HL-60/S4 treated with phorbol 12-myristate 13-acetate at 8.2 ng/mL for 4 days and 3 days (cell line): ENCODE measurements around the gene SH2D3A.
"Not testable (repeated sequence)": the region's sequence is repeated elsewhere in the genome, so short reads cannot be mapped to it uniquely, and the experiment has no call there.

Source experiments
- in situ Hi-C: fragments of 300-500 bp; cut with MboI; formaldehyde crosslinking; loops from 2 replicates; pipeline ENCODE4 v1.15.0; 2022; ENCODE audit warnings: low sequenced_read_pairs

The SH2D3A gene

DNA sequence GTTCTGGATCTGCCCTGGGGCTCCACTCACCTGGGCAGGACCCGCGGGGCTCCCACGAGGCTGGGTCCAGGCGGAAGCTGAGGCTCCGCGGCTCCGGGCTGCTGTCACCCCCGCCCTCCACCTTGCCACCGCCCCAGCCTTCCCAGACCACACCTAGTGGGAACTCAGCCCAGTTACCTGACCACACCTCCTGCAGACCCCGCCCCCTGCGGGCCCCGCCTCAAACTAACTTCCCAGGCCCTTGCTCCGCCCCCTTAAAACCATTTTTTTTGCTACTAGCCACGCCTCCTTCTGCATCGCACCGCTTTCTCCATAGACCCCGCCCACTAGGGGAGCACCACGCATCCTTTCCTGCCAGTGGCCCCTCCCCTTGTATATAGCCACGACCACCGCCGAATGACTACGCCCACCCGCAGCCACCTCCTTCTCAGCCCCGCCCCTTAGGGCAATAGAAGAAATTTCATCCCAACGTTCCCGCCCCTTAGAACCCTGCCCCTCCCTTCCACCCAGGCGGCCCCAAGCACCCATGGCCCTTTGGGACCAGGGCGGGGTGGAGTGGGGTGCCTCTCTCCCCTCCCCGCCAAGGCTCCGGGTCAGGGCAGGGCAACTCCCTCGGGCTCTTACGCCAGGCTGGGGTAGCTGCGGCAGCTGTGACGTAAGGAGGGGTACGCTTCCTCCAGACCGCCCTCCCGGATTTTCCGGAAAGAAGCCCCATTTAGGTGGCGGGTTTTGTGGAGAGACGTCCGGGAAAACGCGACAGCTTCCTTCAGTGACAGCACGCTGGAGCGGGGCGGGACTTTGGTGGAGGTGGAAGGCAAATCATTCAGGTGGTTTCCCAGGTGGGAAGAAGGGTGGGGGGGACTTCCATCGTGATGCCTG is at the start of gene SH2D3A:
SH2D3A (minus strand) TSS at position 79 of the 879 bp plus-strand sequence. CDS start 3,687 bp downstream, outside the sequence.
- in situ Hi-C loops = no loop called here

DNA sequence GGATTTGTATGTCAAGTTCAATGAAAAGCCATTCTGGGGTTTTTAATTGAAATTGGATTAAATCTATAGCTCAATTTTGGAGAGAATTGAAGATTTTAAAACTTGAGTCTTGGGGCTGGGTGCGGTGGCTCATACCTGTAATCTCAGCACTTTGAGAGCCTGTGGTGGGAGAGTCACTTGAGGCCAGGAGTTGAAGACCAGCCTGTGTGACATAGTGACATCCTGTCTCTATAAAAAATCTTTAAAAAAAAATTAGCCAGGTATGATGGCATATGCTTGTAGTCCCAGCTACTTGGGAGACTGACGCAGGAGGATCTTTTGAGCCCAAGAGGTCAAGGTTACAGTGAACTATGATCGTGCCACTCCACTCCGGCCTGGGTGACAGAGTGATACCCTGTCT is 46.4 kb upstream of the SH2D3A start:
- in situ Hi-C loops = no loop called here

DNA sequence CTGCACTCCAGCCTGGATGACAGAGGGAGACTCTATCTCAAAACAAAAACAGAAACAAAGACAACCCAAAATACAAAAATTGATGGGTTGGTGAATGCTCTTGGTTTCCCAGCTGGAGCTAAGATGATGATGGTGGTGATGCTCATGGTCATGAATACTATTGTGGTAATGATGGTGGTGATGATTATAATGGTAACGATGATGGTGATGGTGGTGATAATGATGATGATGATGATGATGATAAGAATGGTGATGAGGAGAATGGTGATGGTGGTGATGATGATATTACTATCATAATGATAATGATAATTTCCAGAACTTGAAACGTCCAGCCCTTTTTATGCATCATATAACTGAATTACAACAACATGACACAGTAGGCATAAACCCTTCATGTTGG is 45.4 kb upstream of the SH2D3A start:
- in situ Hi-C loops = no loop called here

DNA sequence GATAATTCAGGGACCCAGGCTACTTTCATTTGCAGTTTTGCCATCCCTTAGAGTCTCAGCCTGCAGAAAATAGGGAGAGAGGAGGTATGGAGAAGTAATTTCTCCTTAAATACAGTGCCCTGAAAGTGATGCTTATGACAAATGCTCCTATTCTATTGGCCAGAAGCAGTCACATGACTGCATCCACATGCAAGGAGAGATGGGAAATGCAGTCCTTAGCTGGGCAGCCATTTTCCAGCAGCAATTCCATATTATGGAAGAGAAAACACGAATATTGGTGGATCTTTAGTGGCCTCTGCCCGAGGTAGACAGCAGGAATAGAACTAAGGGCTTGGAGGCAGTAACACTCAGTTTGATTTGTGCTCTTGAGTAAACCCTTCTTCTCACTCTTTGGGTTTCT is 44.7 kb upstream of the SH2D3A start:
- in situ Hi-C loops = no loop called here

- in situ Hi-C loops = no loop called here
Observed at GRCh38 chr19:6811378-6811777, 44.1 kb upstream of the SH2D3A start.

DNA sequence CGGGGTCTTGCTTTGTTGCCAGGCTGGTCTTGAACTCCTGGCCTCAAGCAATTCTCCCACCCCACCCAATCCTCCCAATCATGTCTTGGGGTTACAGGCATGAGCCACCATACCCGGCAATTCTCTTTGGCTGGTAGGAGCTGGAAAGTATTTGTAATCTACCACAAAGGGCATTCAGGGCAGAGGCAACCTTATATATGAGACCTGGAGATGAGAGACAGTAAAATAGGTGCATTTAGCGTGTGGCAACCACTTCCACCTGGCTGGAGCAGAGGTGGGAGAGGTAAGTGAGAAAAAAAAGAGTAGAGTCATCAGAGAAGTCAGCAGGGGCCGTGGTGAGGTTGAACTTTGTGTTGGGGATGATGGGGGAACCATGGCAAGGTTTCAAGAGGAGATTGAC is 42.0 kb upstream of the SH2D3A start:
- in situ Hi-C loops = no loop called here

DNA sequence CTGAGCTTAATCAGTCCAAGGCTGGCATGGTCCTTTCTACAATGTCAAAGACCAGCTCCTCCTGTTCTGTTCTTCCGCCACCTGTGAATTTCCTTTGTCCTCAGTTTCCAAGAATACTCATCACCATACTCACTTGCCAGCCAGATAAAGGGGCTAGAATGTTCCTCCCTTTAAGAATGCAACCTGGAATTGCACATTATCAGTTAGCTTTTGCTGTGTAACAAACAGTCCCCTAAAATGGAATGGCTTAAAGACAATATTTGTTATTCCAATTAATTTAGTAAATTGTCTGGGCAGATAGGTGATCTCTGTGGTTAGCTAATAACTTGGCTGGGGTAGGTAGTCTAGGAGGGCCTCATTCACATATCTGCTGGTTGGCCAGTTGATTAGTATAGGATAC is 41.3 kb upstream of the SH2D3A start:
- in situ Hi-C loops = no loop called here

- in situ Hi-C loops = no loop called here
Observed at GRCh38 chr19:6807291-6807690, 40.1 kb upstream of the SH2D3A start.

DNA sequence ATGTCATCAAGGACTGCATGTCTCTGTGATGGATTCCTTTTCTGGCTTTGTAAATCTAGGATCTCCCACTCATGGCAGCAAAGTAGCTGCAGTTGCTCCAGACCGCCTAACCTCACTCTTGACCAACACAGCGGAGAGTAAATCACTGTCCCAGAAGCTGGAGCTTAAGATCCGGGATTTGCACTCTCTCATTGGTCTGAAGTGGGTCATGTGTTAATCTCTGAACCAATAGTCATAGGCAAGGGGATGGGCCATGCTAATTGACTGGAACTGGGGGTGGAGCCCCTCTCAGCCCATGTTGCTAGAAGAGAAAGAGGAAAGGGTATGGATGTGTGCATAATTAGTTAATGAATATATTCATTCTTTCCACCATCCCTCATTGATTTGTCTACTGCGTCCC is 39.3 kb upstream of the SH2D3A start:
- in situ Hi-C loops = no loop called here

DNA sequence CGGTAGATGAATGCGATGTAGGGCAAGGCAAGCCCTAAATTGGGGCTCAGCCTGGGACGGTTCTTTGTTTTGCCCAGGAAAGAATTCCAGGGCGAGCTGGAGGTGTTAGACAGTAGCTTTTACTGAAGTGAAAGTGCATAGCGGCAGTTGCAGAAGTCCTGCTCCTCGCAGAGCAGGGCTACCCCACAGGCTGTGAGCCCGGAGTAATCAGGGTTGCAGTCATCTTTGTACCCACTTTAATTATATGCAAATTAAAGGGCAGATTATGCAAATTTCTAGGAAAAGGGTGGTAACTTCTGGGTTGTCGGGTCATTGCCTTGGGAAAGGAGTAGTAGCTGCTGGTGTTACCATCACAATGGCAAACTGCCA is 35.8 kb upstream of the SH2D3A start:
- in situ Hi-C loops = no loop called here

DNA sequence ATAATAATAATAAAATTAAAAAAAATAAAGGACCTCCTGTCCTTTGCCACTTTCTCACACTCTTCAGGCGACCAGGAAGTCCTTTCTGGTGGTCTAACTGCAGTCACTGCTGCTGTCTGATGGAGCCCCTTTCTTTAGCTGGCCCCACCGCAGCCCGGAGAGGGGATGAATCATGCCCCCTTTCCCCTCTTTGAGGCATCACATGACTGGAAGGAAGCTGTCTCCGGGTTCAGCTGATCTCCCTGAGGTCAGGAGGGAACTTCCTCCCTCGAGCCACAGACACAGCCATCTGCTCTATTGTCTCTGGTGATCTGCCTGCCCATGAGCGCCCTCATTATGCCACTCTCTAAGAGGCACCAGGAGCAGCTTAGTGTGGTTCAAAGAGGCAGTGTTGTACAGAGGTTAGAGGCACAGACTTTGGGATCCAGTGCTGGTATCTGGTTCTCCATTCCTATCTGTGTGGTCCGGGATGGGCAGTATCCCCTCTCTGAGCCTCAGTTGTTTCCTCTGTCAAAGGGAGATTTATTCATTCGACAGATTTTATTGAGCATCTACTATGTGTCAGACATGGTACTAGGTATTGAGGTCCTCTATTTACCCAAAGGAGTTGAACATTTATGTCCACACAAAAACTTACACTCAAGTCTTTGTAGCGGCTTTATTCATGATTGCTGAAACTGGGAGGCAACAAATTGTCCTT is 35.3 kb upstream of the SH2D3A start:
- in situ Hi-C loops = no loop called here

DNA sequence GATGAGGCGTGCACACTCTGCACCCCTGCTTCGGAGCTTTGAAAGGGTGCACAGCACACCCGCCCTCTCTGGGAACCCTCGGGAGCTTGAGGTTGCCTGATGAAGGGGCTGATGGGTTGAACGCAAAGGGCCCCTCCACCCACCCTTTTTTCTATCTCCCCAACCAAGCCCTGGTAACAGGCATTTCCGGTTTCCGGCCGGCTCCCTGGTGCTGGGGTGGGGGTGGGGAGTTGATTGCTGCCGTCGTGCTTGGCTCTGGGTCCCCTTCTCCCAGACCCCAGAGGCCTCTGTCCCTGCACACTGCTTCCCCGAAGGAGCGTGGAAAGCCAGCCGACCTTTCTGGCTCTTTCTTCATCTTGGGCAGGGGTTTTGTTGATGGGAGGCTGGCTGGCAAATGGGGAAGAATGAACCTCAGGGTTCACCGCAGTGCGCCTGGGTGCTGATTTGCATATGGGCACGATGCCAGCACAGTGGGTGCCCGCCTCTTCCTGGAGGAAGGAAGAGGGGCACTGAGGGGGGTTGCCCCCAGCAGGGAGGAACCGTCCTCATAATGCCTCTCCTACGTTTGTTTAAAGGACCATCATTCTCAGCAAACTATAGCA is 34.4 kb upstream of the SH2D3A start:
- in situ Hi-C loops = no loop called here

DNA sequence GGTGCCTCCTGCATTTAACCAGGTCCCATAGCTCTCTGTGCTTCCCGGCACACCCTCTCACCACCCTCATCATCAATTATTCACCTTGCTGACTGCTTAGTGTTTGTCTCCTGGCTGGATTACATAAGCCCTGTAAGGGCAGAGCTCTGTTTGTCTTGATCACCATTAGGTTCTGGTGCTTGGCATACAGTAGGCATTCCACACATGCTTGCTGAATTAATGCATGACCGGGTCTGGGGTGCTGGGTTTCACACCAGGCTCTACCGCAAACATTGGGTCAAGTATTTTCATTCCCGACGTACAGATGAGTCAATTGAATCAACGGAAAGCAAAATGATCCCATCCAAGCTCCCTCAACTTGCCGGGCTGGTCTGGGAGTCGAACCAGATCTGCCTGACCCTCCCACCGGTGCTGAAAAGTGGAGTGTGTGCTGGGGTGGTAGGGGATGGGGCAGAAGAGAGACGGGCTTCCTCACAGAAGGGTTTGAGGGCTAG is 33.8 kb upstream of the SH2D3A start:
- in situ Hi-C loops = no loop called here

DNA sequence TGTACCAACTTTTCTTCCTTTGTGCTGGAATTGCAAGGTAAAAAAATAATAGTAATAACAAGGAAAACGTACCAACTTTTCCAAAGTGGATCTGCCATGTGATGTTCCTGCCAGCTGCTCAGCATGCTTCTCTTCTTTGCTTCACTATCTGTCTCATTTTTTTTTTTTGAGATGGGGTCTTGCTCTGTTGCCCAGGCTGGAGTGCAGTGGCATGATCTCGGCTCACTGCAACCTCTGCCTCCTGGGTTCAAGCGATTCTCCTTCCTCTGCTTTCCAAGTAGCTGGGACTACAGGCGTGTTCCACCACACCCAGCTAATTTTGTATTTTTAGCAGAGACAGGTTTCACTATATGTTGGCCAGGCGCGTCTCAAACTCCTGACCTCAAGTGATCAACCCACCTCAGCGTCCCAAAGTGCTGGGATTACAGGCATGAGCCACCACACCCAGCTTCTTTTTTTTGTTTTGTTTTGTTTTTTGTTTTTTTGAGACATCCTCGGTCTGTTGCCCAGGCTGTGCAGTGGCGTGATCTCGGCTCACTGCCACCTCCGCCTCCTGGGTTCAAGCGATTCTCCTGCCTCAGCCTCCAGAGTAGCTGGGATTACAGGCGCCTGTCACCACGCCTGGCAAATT is 33.0 kb upstream of the SH2D3A start:
- in situ Hi-C loops = not testable (repeated sequence)

DNA sequence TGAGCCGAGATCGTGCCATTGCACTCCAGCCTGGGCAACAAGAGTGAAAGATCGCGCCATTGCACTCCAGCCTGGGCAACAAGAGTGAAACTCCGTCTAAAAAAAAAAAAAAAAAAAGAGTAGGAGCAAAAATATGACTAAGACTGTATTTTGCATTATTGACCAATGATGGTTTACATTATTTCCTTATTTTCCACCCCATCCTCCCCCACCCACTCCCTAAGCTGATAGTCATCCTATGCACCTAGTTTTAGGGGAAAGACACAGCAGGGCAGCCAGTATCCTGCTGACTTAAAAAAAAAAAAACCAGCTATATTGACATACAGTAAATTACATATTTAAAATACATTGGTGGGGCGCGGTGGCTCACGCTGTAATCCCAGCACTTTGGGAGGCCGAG is 30.4 kb upstream of the SH2D3A start:
- in situ Hi-C loops = no loop called here

GRCh38 chr19:6796278-6796677 is 29.0 kb upstream of the SH2D3A start:
- in situ Hi-C loops = no loop called here

DNA sequence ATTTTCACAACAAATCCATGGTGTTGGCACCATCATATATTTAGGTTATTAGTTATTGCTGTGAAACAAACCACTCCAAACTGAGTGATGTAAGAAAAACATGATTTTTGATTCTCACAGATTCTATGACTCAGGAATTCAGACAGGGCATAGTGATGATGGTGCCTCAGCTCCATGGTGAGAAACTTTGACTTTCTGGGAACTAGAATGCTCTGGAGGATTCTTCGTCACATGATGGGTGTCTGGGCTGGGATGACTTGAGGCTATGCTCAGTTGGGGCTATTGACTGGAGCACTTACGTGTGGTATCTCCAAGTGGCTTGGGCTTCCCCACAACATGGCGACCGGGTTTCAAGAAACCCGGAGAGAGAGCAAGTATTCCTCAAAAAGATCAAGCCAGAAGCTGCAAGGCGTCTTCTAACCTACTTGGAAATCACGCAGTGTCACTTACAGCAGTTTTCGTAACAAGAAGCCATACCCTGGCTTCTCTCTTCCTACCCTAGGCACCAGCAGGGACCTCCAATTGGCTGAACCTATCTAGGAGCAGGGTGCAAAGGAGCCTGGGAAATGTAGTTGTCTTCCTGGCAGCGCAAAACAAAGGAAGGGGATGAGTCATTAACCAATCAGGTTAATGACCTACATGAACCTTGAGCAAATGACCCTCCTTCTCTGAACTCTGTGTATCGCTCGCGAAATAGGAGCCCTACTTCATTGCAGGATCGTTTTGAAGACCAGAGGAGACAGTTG is 27.6 kb upstream of the SH2D3A start:
- in situ Hi-C loops = no loop called here

DNA sequence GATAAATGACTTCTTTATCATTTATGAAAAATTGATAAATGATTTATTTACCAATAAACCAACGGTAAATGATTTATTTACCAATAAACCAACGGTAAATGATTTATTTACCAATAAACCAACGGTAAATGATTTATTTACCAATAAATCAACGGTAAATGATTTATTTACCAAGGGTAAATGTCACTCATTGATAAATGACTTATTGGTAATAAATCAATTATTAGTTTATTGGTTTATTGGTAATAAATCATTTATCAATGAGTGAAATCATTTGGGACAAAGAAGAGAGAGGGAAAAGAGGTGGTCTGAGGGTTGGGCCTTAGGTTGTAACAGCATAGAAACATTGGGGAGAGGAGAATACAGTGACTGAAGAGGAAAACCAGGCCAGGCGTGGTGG is 26.7 kb upstream of the SH2D3A start:
- in situ Hi-C loops = no loop called here

DNA sequence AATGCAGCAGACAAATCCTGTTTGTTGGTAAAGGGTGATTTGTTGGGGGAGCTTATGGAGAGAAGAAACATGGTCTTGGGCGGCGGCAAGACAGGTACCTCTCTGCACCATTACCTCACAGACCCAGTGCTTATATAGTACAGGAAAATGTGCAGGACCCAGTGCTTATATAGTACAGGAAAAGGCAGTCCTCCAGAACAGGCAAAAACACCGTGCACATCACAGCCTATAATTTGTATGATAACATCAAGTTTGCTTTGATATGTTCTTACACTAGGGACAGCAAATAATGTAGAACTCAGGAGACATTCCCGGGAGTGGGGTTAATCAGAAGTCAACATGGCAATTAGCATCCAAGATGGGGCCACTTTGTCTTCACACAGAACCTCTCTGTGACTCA is 26.2 kb upstream of the SH2D3A start:
- in situ Hi-C loops = no loop called here

DNA sequence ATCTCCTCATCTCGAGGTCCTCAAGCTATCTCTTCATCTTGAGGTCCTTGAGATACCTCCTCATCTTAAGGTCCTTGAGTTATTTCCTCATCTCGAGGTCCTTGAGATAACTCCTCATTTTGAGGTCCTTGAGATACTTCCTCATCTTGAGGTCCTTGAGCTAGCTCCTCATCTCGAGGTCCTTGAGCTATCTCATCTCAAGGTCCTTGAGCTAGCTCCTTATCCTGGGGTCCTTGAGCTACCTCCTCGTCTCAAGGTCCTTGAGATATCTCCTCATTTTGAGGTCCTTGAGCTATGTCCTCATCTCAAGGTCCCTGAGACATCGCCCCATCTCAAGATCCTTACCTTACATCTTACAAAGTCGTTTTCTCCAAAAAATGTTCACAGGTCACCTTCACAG is 24.0 kb upstream of the SH2D3A start:
- in situ Hi-C loops = no loop called here
